ENCODE results near the gene ING3. TPM values are rescaled to one million over a fixed set of nuclear protein-coding genes. Genes with fewer than 3 reads are reported as not detected.
A peak's percentile ranks its signal among the peaks of the same experiment; 100 is the strongest.

The ING3 gene
- total and polyA plus RNA-seq, 9 of the 15 experiments (the other 6 are each of a cell fraction or from before 2014, with no cell fraction given) = 22.8 to 233 (median 50.4) TPM

GRCh38 chr7:121020249-121020988, 69.8 kb downstream of the ING3 start (continued):
- TF ChIP-seq SIX5 (IDR thresholded peaks at IDR 0.05; ENCODE audit: borderline replicate concordance in 1 of 2, insufficient read depth in 1 of 2, low read depth in 1 of 2, low read length in 2 of 2) (no peak), ZNF668 (CRISPR knock-in tag; IDR thresholded peaks at IDR 0.05) (0 out of 2 replicates have a peak, but pooled peaks have one; percentile 40), PPARD (CRISPR knock-in tag; IDR thresholded peaks at IDR 0.05) (no peak), ZNF518B (CRISPR knock-in tag; IDR thresholded peaks at IDR 0.05) (no peak), RB1 (IDR thresholded peaks at IDR 0.05; ENCODE audit: low read depth) (no peak), ZNF318 (IDR thresholded peaks at IDR 0.05; ENCODE audit: borderline replicate concordance in 1 of 2, low read depth in 1 of 2) (no peak), TARDBP (IDR thresholded peaks at IDR 0.05) (no peak), CREBBP (IDR thresholded peaks at IDR 0.05; ENCODE audit: low read depth, low read length) (no peak), MXD1 (CRISPR knock-in tag; IDR thresholded peaks at IDR 0.05; ENCODE audit: borderline replicate concordance, poor library complexity, severe bottlenecking) (no peak), ZHX1 (conservative IDR thresholded peaks at IDR 0.05; ENCODE audit: low read length) (no peak), TFAM (CRISPR knock-in tag; conservative IDR thresholded peaks at IDR 0.05) (no peak)
